HEK293 (cell line): ENCODE measurements around the gene PDE4B.

Experiments
- CTCF ChIA-PET: fragments of 350-600 bp; formaldehyde crosslinking; extraction: SDS; loops from one replicate; lab custom pipeline; 2021; ENCODE audit warnings: antibody characterized with exemption; lab: Yijun Ruan, JAX
- POLR2A ChIA-PET: fragments of 300-600 bp; formaldehyde crosslinking; extraction: SDS; loops from one replicate; lab custom pipeline; 2020; ENCODE audit warnings: antibody characterized with exemption, inconsistent platforms; lab: Yijun Ruan, JAX
- H3K27ac ChIP-seq: fragments of 200-500 bp; sonication (Bioruptor generic); 2 replicates; pipeline ENCODE4 v1.5.1; 2014; ENCODE audit warnings: low read depth, low read length, control low read depth, inconsistent platforms; ENCODE audit errors: extremely low read depth
- H3K36me3 ChIP-seq, 2 experiments: fragments of 200-500 bp in 1 of 2; sonication (Bioruptor generic) in 1 of 2; 1 replicate in 1 of 2; 2 replicates in 1 of 2; pipeline ENCODE4 v1.5.1; 2014 to 2017; ENCODE audit warnings: inconsistent platforms in 2 of 2, low read length in 2 of 2; ENCODE audit not compliant: control insufficient read depth in 2 of 2, insufficient read depth in 1 of 2
- H3K4me1 ChIP-seq: fragments of 200-500 bp; sonication (Bioruptor generic); 2 replicates; pipeline ENCODE4 v1.5.1; 2014; ENCODE audit warnings: mild to moderate bottlenecking, low read length, inconsistent platforms; ENCODE audit not compliant: control insufficient read depth, insufficient read depth
- H3K4me3 ChIP-seq: 2 replicates; pipeline ENCODE4 v1.5.1; 2011; ENCODE audit warnings: low read depth, mild to moderate bottlenecking, control low read depth, low read length, moderate library complexity
- H3K9me3 ChIP-seq: fragments of 200-500 bp; sonication (Bioruptor generic); 2 replicates; pipeline ENCODE4 v1.5.1; 2014; ENCODE audit warnings: low read depth, low read length, inconsistent platforms; ENCODE audit not compliant: control insufficient read depth, insufficient read depth
- GLIS1 ChIP-seq: fragments of 450-650 bp; formaldehyde crosslinking; IDR thresholded peaks from 2 replicates; pipeline ENCODE4 v1.5.1; 2016; ENCODE audit warnings: missing biosample characterization, missing genetic modification characterization
- SCRT2 ChIP-seq: fragments of 450-650 bp; formaldehyde crosslinking; IDR thresholded peaks from 2 replicates; pipeline ENCODE4 v1.5.1; 2016; ENCODE audit warnings: missing biosample characterization, missing genetic modification characterization
- SETDB1 ChIP-seq: IDR thresholded peaks from one replicate; pipeline ENCODE4 v1.6.1; 2017; ENCODE audit warnings: mild to moderate bottlenecking, low read length, moderate library complexity, mixed read lengths; ENCODE audit not compliant: insufficient read length
- ZBTB1 ChIP-seq: fragments of 450-650 bp; formaldehyde crosslinking; IDR thresholded peaks from 2 replicates; pipeline ENCODE4 v1.5.1; 2016; ENCODE audit warnings: missing biosample characterization, missing genetic modification characterization
- ZBTB6 ChIP-seq: fragments of 450-650 bp; formaldehyde crosslinking; IDR thresholded peaks from 2 replicates; pipeline ENCODE4 v1.5.1; 2017; ENCODE audit warnings: missing biosample characterization, missing genetic modification characterization
- ZFP3 ChIP-seq: fragments of 450-650 bp; formaldehyde crosslinking; IDR thresholded peaks from 2 replicates; pipeline ENCODE4 v1.5.1; 2016; ENCODE audit warnings: low read depth, missing biosample characterization, missing genetic modification characterization
- ZNF169 ChIP-seq: fragments of 450-650 bp; formaldehyde crosslinking; IDR thresholded peaks from 2 replicates; pipeline ENCODE4 v1.5.1; 2016; ENCODE audit warnings: missing biosample characterization, missing genetic modification characterization
- ZNF266 ChIP-seq: fragments of 450-650 bp; formaldehyde crosslinking; IDR thresholded peaks from 2 replicates; pipeline ENCODE4 v1.5.1; 2016; ENCODE audit warnings: missing biosample characterization, missing genetic modification characterization, low read depth
- ZNF341 ChIP-seq: fragments of 450-650 bp; formaldehyde crosslinking; IDR thresholded peaks from 2 replicates; pipeline ENCODE4; 2016; ENCODE audit warnings: low read depth, missing biosample characterization, missing genetic modification characterization
- ZNF394 ChIP-seq: fragments of 450-650 bp; formaldehyde crosslinking; IDR thresholded peaks from 2 replicates; pipeline ENCODE4 v1.5.1; 2016; ENCODE audit warnings: missing biosample characterization, missing genetic modification characterization, mild to moderate bottlenecking, moderate library complexity, borderline replicate concordance
- ZNF426 ChIP-seq: fragments of 450-650 bp; formaldehyde crosslinking; IDR thresholded peaks from 2 replicates; pipeline ENCODE4 v1.5.1; 2017; ENCODE audit warnings: missing biosample characterization, missing genetic modification characterization, mild to moderate bottlenecking, inconsistent platforms, moderate library complexity
- ZNF549 ChIP-seq: fragments of 450-650 bp; IDR thresholded peaks from 2 replicates; pipeline ENCODE4 v1.5.1; 2018; ENCODE audit warnings: missing biosample characterization, missing genetic modification characterization, mild to moderate bottlenecking, inconsistent platforms, moderate library complexity
- ZNF555 ChIP-seq: fragments of 450-650 bp; formaldehyde crosslinking; conservative IDR thresholded peaks from 2 replicates; pipeline ENCODE4 v1.5.1; 2017; ENCODE audit warnings: missing biosample characterization, mild to moderate bottlenecking, missing genetic modification characterization, inconsistent platforms
- ZNF629 ChIP-seq: fragments of 450-650 bp; formaldehyde crosslinking; IDR thresholded peaks from 2 replicates; pipeline ENCODE4 v1.5.1; 2017; ENCODE audit warnings: missing biosample characterization, missing genetic modification characterization
- ZNF645 ChIP-seq: fragments of 450-650 bp; formaldehyde crosslinking; IDR thresholded peaks from 2 replicates; pipeline ENCODE4; 2016; ENCODE audit warnings: missing biosample characterization, missing genetic modification characterization
- ZNF701 ChIP-seq: fragments of 450-650 bp; formaldehyde crosslinking; IDR thresholded peaks from 2 replicates; pipeline ENCODE4 v1.5.1; 2016; ENCODE audit warnings: missing biosample characterization, missing genetic modification characterization
- ZNF704 ChIP-seq: fragments of 450-650 bp; formaldehyde crosslinking; IDR thresholded peaks from 2 replicates; pipeline ENCODE4 v1.5.1; 2016; ENCODE audit warnings: missing biosample characterization, missing genetic modification characterization
- ZNF785 ChIP-seq: fragments of 450-650 bp; formaldehyde crosslinking; IDR thresholded peaks from 2 replicates; pipeline ENCODE4 v1.5.1; 2016; ENCODE audit warnings: missing biosample characterization, missing genetic modification characterization
- ZXDB ChIP-seq: fragments of 450-650 bp; formaldehyde crosslinking; IDR thresholded peaks from 2 replicates; pipeline ENCODE4 v1.5.1; 2016; ENCODE audit warnings: missing biosample characterization, missing genetic modification characterization

Gene PDE4B

GRCh38 chr1:65882076-65882475 lies 89.4 kb downstream of the PDE4B start (continued):
- TF ChIP-seq SETDB1, result no peak

GRCh38 chr1:65889441-65889840 lies 96.7 kb downstream of the PDE4B start:
- CTCF ChIA-PET, result no interaction called here
- no peaks in the 10 kb centered on the region for H3K4me1 ChIP-seq

GRCh38 chr1:65890201-65890843 lies 97.6 kb downstream of the PDE4B start:
- Histone ChIP-seq H3K36me3 (no peaks in the 10 kb centered on the region), H3K4me3 (no peak overlapping the region), H3K27ac (no peak overlapping the region), H3K4me1 (no peaks in the 10 kb centered on the region), H3K9me3 (no peaks in the 10 kb centered on the region)
- POLR2A ChIA-PET, result no interaction called here
- no peak for TF ChIP-seq ZNF394 (tag by site-specific recombination)
- TF ChIP-seq ZNF549 (tag by site-specific recombination), result no peak
- TF ChIP-seq ZNF169 (tag by site-specific recombination), result no peak
- TF ChIP-seq ZNF785 (tag by site-specific recombination), result no peak
- TF ChIP-seq ZNF555 (tag by site-specific recombination), result no peak
- no peak for TF ChIP-seq ZNF704
- no peak for TF ChIP-seq ZNF266 (tag by site-specific recombination)
- no peak for TF ChIP-seq ZNF645
- no peak for TF ChIP-seq ZBTB1
- CTCF ChIA-PET, result no interaction called here

More at GRCh38 chr1:65889441-65889840, 96.7 kb downstream of the PDE4B start:
- Histone ChIP-seq H3K9me3 (no peaks in the 10 kb centered on the region), H3K27ac (no peak overlapping the region), H3K4me3 (no peak overlapping the region), H3K36me3 (no peaks in the 10 kb centered on the region)
- POLR2A ChIA-PET, result no interaction called here
- TF ChIP-seq SCRT2 (no peak), ZNF701 (tag by site-specific recombination) (no peak), ZNF426 (tag by site-specific recombination) (no peak), ZNF341 (tag by site-specific recombination) (no peak), ZXDB (tag by site-specific recombination) (no peak)

- Histone ChIP-seq H3K4me1 (no peaks in the 10 kb centered on the region), H3K9me3 (no peaks in the 10 kb centered on the region), H3K4me3 (no peak overlapping the region), H3K27ac (no peak overlapping the region), H3K36me3 (no peaks in the 10 kb centered on the region)
- CTCF ChIA-PET, result no interaction called here
- POLR2A ChIA-PET, result no interaction called here
- TF ChIP-seq ZFP3 (tag by site-specific recombination) (no peak), GLIS1 (tag by site-specific recombination) (no peak), ZBTB6 (tag by site-specific recombination) (no peak), ZNF629 (tag by site-specific recombination) (no peak)
Observed at GRCh38 chr1:65894738-65895605, 102.3 kb downstream of the PDE4B start.
